ENCODE results near the gene IFITM10.
"Not testable (repeated sequence)": the region's sequence is repeated elsewhere in the genome, so short reads cannot be mapped to it uniquely, and the experiment has no call there.

IFITM10 gene

GRCh38 chr11:1689250-1690166, 60.9 kb downstream of the IFITM10 start:
- not testable (repeated sequence) for DNase-seq

- DNase-seq: not testable (repeated sequence)
Measured at GRCh38 chr11:1688336-1688947, 62.0 kb downstream of the IFITM10 start.

GRCh38 chr11:1686220-1686619, 64.2 kb downstream of the IFITM10 start:
- not testable (repeated sequence) for DNase-seq

- DNase-seq: not testable (repeated sequence)
Measured at GRCh38 chr11:1684886-1685874, 65.2 kb downstream of the IFITM10 start.

GRCh38 chr11:1683904-1684572, 66.4 kb downstream of the IFITM10 start:
- DNase-seq: not testable (repeated sequence)

- not testable (repeated sequence) for DNase-seq
Measured at GRCh38 chr11:1683216-1683615, 67.2 kb downstream of the IFITM10 start.
